Neuronal stem cell (in vitro differentiated cells): ENCODE results near the gene APP.

Source experiments
- DNase-seq: peaks from one replicate; pipeline ENCODE4 v3.0.0-alpha.2; 2013; ENCODE audit warnings: low spot score
- H2AFZ ChIP-seq: one replicate; pipeline ENCODE4 v1.6.1; 2013; ENCODE audit warnings: mild to moderate bottlenecking, low read length, inconsistent platforms
- H2AK5ac ChIP-seq: 2 replicates; pipeline ENCODE4 v1.6.1; 2013; ENCODE audit warnings: low read depth, mild to moderate bottlenecking, inconsistent platforms, low read length, moderate library complexity, mixed read lengths
- H2BK120ac ChIP-seq: 2 replicates; pipeline ENCODE4 v1.6.1; 2013; ENCODE audit warnings: low read depth, mild to moderate bottlenecking, inconsistent platforms, low read length, moderate library complexity, mixed read lengths
- H2BK12ac ChIP-seq: one replicate; pipeline ENCODE4 v1.6.1; 2013; ENCODE audit warnings: low read length, inconsistent platforms
- H2BK15ac ChIP-seq: 2 replicates; pipeline ENCODE4 v1.6.1; 2013; ENCODE audit warnings: mild to moderate bottlenecking, low read length, inconsistent platforms, mixed read lengths
- H2BK5ac ChIP-seq: one replicate; pipeline ENCODE4 v1.6.1; 2013; ENCODE audit warnings: inconsistent platforms, mild to moderate bottlenecking, low read length, moderate library complexity
- H3K14ac ChIP-seq: one replicate; pipeline ENCODE4 v1.6.1; 2013; ENCODE audit warnings: low read length, inconsistent platforms
- H3K18ac ChIP-seq: 2 replicates; pipeline ENCODE4 v1.6.1; 2013; ENCODE audit warnings: low read length, inconsistent platforms
- H3K23ac ChIP-seq: 2 replicates; pipeline ENCODE4 v1.6.1; 2013; ENCODE audit warnings: low read depth, mild to moderate bottlenecking, mixed read lengths, low read length, inconsistent platforms; ENCODE audit not compliant: poor library complexity
- H3K27ac ChIP-seq: replicated peaks from 3 replicates; pipeline ENCODE4 v1.5.1; 2013; ENCODE audit warnings: low read length, inconsistent platforms
- H3K27me3 ChIP-seq, 3 experiments: 2 replicates each; pipeline ENCODE4 v1.6.1; 2013; ENCODE audit warnings: low read length in 3 of 3, mild to moderate bottlenecking in 2 of 3, inconsistent platforms in 1 of 3, low read depth in 1 of 3, mixed read lengths in 1 of 3, moderate library complexity in 1 of 3; ENCODE audit not compliant: control insufficient read depth in 3 of 3, insufficient read depth in 3 of 3
- H3K36me3 ChIP-seq, 2 donors: replicated peaks in 1 of 2; 2 replicates each; pipeline ENCODE4 v1.6.1; 2013; ENCODE audit warnings: low read length in 2 of 2; ENCODE audit not compliant: control insufficient read depth in 2 of 2, insufficient read depth in 2 of 2
- H3K4ac ChIP-seq: 2 replicates; pipeline ENCODE4 v1.6.1; 2013; ENCODE audit warnings: inconsistent platforms, mild to moderate bottlenecking, low read length, moderate library complexity
- H3K4me1 ChIP-seq, 2 donors: 1 replicate in 1 of 2; 2 replicates in 1 of 2; pipeline ENCODE4 v1.6.1; 2013; ENCODE audit warnings: low read length in 2 of 2, low read depth in 1 of 2; ENCODE audit not compliant: control insufficient read depth in 2 of 2, insufficient read depth in 1 of 2
- H3K4me2 ChIP-seq: one replicate; pipeline ENCODE4 v1.6.1; 2013; ENCODE audit warnings: mild to moderate bottlenecking, low read length, inconsistent platforms; ENCODE audit not compliant: insufficient read depth, poor library complexity, severe bottlenecking
- H3K4me3 ChIP-seq, 2 donors: 2 replicates each; pipeline ENCODE4 v1.5.1; 2013; ENCODE audit warnings: low read length in 2 of 2, mild to moderate bottlenecking in 2 of 2, inconsistent platforms in 1 of 2, moderate library complexity in 1 of 2
- H3K79me1 ChIP-seq: one replicate; pipeline ENCODE4 v1.6.1; 2013; ENCODE audit warnings: low read depth, mild to moderate bottlenecking, inconsistent platforms, low read length, moderate library complexity
- H3K9ac ChIP-seq: one replicate; pipeline ENCODE4 v1.6.1; 2013; ENCODE audit warnings: mild to moderate bottlenecking, low read depth, low read length, inconsistent platforms; ENCODE audit not compliant: poor library complexity
- H3K9me3 ChIP-seq, 2 donors: replicated peaks in 1 of 2; 2 replicates each; pipeline versions ENCODE3 to v1.6.1; 2013; ENCODE audit warnings: low read length in 2 of 2, mild to moderate bottlenecking in 2 of 2, inconsistent platforms in 1 of 2, low read depth in 1 of 2, mixed read lengths in 1 of 2, moderate library complexity in 1 of 2; ENCODE audit not compliant: control insufficient read depth in 2 of 2, insufficient read depth in 1 of 2
- H4K8ac ChIP-seq: one replicate; pipeline ENCODE4 v1.6.1; 2013; ENCODE audit warnings: low read depth, mild to moderate bottlenecking, inconsistent platforms, low read length, moderate library complexity
- H4K91ac ChIP-seq: one replicate; pipeline ENCODE4 v1.6.1; 2013; ENCODE audit warnings: low read length, low read depth, mild to moderate bottlenecking, inconsistent platforms; ENCODE audit not compliant: poor library complexity
- WGBS, 2 donors: extraction: QIAGEN DNeasy Blood & Tissue Kit; methylation state at CpG; one replicate each; pipeline ENCODE4 v1.1.7; 2013; ENCODE audit warnings: missing lambda C conversion rate in 2 of 2, mixed read lengths in 1 of 2; ENCODE audit not compliant: insufficient read length in 2 of 2, insufficient replicate concordance in 1 of 2; ENCODE audit errors: extremely low coverage in 2 of 2; 5-methylcytosine and 5-hydroxymethylcytosine counted together

The APP gene

DNA sequence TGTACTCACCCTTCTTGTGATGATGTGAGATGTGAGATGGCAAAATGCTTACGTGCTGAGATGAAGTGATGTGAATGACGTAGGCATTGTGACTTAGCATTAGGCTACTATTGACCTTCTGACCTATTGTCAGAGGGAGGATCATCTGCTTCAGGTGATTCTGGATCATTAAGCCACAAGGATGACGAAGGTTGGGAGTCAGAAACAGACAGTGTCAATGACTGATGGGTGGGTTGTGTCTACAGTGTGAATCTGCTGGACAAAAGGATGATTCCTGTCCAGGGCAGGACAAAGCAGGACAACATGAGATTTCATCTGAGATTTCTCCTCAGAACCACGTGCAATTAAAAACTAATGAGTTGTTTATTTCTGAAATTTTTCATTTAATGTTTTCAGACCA, 306.8 kb downstream of the APP start:
- H3K79me1 ChIP-seq = no peaks in the 10 kb centered on the region
- H3K4me3 ChIP-seq = no peak overlapping the region
- DNase-seq = no peak
- H2BK5ac ChIP-seq = no peak overlapping the region
- no peak overlapping the region for H3K9ac ChIP-seq
- H3K9me3 ChIP-seq = no peaks in the 10 kb centered on the region
- H4K91ac ChIP-seq = no peak overlapping the region
- no peak overlapping the region for H3K23ac ChIP-seq
- H3K4ac ChIP-seq = no peak overlapping the region
- no peak overlapping the region for H4K8ac ChIP-seq
- H2AK5ac ChIP-seq = no peak overlapping the region
- no peaks in the 10 kb centered on the region for H3K27me3 ChIP-seq
- no peak overlapping the region for H3K4me2 ChIP-seq
- H3K36me3 ChIP-seq = no peaks in the 10 kb centered on the region
- no peak overlapping the region for H3K18ac ChIP-seq
- no peak overlapping the region for H3K14ac ChIP-seq
- no CpG with 5 or more reads among the region's 4 CpGs for WGBS, 2 donors
- no peak overlapping the region for H2BK12ac ChIP-seq
- no peak overlapping the region for H2AFZ ChIP-seq
- H2BK120ac ChIP-seq = no peak overlapping the region
- H3K4me1 ChIP-seq = no peaks in the 10 kb centered on the region
- no peak overlapping the region for H3K27ac ChIP-seq
- no peak overlapping the region for H2BK15ac ChIP-seq

DNA sequence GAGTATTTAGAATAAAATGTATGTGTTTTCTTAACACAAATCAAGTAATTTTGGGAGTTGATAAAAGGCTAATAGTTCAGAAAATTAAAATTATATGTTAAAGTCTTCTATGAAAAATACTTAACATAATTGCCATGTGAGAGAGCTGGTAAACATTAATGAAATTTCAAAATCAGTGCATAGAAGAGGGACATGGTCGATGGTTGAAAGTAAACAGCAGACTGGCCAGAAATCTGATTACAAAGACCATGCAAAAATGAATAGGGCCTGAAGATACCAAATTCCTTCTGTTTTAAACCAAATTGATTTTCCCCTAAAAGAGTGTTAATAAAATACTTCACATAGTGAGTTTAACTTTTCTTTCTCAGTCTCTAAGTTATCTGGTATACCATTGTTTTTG, 307.5 kb downstream of the APP start:
- H2BK12ac ChIP-seq = no peak overlapping the region
- H2AK5ac ChIP-seq = no peak overlapping the region
- no peak overlapping the region for H4K8ac ChIP-seq
- H3K14ac ChIP-seq = no peak overlapping the region
- H3K18ac ChIP-seq = no peak overlapping the region
- H3K9ac ChIP-seq = no peak overlapping the region
- no peak overlapping the region for H2AFZ ChIP-seq
- no peaks in the 10 kb centered on the region for H3K4me1 ChIP-seq
- H3K27me3 ChIP-seq = no peaks in the 10 kb centered on the region
- H3K27ac ChIP-seq = no peak overlapping the region
- H3K9me3 ChIP-seq = no peaks in the 10 kb centered on the region
- no peak overlapping the region for H3K4ac ChIP-seq
- H4K91ac ChIP-seq = no peak overlapping the region
- H2BK15ac ChIP-seq = no peak overlapping the region
- H3K4me3 ChIP-seq = no peak overlapping the region
- H2BK120ac ChIP-seq = no peak overlapping the region
- H3K79me1 ChIP-seq = no peaks in the 10 kb centered on the region
- H3K4me2 ChIP-seq = no peak overlapping the region
- no peak overlapping the region for H3K23ac ChIP-seq
- H3K36me3 ChIP-seq = no peaks in the 10 kb centered on the region
- WGBS, 2 donors = no CpG with 5 or more reads among the region's 1 CpG
- DNase-seq = no peak
- no peak overlapping the region for H2BK5ac ChIP-seq

DNA sequence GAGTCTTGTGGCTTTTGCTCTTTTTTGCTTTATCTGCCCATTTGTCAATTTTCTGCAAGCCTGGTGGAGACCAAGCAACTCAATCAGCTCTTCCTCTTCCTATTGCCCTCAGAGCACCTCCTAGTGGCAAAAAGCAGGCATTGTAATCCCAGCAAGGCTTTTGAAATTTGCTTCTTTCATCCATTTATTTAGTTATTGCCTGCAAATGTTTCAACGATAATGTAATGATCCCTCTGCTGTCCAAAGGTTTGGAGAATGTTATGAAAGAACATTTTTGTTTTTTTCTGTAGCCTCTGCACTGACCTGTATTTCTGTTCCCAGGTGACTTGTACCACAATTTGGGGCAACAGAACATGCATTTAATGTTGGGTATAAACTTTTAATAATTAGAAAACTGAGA, 308.0 kb downstream of the APP start:
- DNase-seq = no peak
- no peak overlapping the region for H4K91ac ChIP-seq
- no peak overlapping the region for H2BK12ac ChIP-seq
- no peak overlapping the region for H4K8ac ChIP-seq
- H3K14ac ChIP-seq = no peak overlapping the region
- no peak overlapping the region for H2AK5ac ChIP-seq
- no CpG with 5 or more reads among the region's 1 CpG for WGBS, 2 donors
- no peak overlapping the region for H3K23ac ChIP-seq
- no peak overlapping the region for H3K4me3 ChIP-seq
- H3K4ac ChIP-seq = no peak overlapping the region
- peak overlapping the region; percentile 7 for H2AFZ ChIP-seq
- H2BK5ac ChIP-seq = no peak overlapping the region
- no peaks in the 10 kb centered on the region for H3K27me3 ChIP-seq
- H2BK15ac ChIP-seq = no peak overlapping the region
- H3K9ac ChIP-seq = no peak overlapping the region
- H3K9me3 ChIP-seq = no peaks in the 10 kb centered on the region
- H3K4me1 ChIP-seq = no peaks in the 10 kb centered on the region
- no peak overlapping the region for H3K4me2 ChIP-seq
- H2BK120ac ChIP-seq = no peak overlapping the region
- no peak overlapping the region for H3K27ac ChIP-seq
- H3K79me1 ChIP-seq = no peaks in the 10 kb centered on the region
- H3K18ac ChIP-seq = no peak overlapping the region
- no peaks in the 10 kb centered on the region for H3K36me3 ChIP-seq

DNA sequence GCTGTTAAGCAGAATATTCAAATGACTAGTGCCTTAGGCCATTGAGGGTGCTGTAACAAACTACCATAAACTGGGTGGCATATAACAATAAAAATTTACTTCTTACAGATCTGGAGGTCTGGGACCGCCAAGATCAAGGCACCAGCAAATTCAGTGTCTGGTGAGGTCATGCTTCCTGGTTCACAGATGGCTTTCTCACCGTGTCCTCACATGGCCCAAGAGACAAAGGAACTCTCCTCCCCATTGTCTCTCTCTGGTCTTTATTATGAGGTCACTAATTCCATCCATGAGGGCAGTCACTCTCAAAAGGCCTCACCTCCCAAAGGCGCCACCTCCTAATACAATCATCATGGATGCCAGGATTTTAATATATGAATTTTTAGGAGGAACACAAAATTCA, 308.5 kb downstream of the APP start:
- no peak overlapping the region for H3K4me3 ChIP-seq
- H3K9me3 ChIP-seq = no peaks in the 10 kb centered on the region
- WGBS, 2 donors = no CpG with 5 or more reads among the region's 3 CpGs
- H3K36me3 ChIP-seq = no peaks in the 10 kb centered on the region
- no peak overlapping the region for H3K18ac ChIP-seq
- DNase-seq = no peak
- H3K14ac ChIP-seq = no peak overlapping the region
- no peak overlapping the region for H3K4ac ChIP-seq
- H2AK5ac ChIP-seq = no peak overlapping the region
- no peak overlapping the region for H2BK15ac ChIP-seq
- H2BK5ac ChIP-seq = no peak overlapping the region
- no peak overlapping the region for H3K23ac ChIP-seq
- H3K79me1 ChIP-seq = no peaks in the 10 kb centered on the region
- no peak overlapping the region for H3K27ac ChIP-seq
- H3K4me2 ChIP-seq = no peak overlapping the region
- no peaks in the 10 kb centered on the region for H3K4me1 ChIP-seq
- no peak overlapping the region for H3K9ac ChIP-seq
- no peak overlapping the region for H2BK12ac ChIP-seq
- H4K8ac ChIP-seq = no peak overlapping the region
- H2AFZ ChIP-seq = peak overlapping the region; percentile 7
- no peaks in the 10 kb centered on the region for H3K27me3 ChIP-seq
- H2BK120ac ChIP-seq = no peak overlapping the region
- H4K91ac ChIP-seq = no peak overlapping the region
